BJ (cell line): Measurements from ENCODE around the gene MVD. TPM values are rescaled to one million over a fixed set of nuclear protein-coding genes. Genes with fewer than 3 reads are reported as not detected.

Experiments
- CTCF ChIA-PET: fragments of 350-600 bp; formaldehyde crosslinking; extraction: SDS; loops from one replicate; lab custom pipeline; 2021; ENCODE audit warnings: antibody characterized with exemption, inconsistent platforms; lab: Yijun Ruan, JAX
- POLR2A ChIA-PET: fragments of 300-600 bp; sonication (Branson Sonifier 250); formaldehyde crosslinking; extraction: SDS; loops from one replicate; lab custom pipeline; 2021; ENCODE audit warnings: antibody characterized with exemption; lab: Charles Lee
- DNase-seq: peaks from one replicate; pipeline ENCODE4 v3.0.0-alpha.2; 2011; ENCODE audit warnings: low read depth
- H3K27me3 ChIP-seq: 2 replicates; pipeline ENCODE4 v1.6.0; 2011; ENCODE audit warnings: low read length; ENCODE audit not compliant: control insufficient read depth, insufficient read depth
- H3K36me3 ChIP-seq: 2 replicates; pipeline ENCODE4 v1.5.1; 2011; ENCODE audit warnings: low read length; ENCODE audit not compliant: control insufficient read depth, insufficient read depth
- H3K4me3 ChIP-seq: 2 replicates; pipeline ENCODE4 v1.5.1; 2011; ENCODE audit warnings: low read depth, mild to moderate bottlenecking, control low read depth, low read length
- CTCF ChIP-seq: IDR thresholded peaks from 2 replicates; pipeline ENCODE4 v1.5.1; 2011; ENCODE audit warnings: low read depth, mild to moderate bottlenecking, control low read depth, inconsistent platforms, low read length, moderate library complexity; ENCODE audit not compliant: insufficient read depth
- polyA plus RNA-seq: library from polyadenylated mRNA; depleted of rRNA; stranded (reverse); fragments of >200 nt; gene quantifications from 2 replicates; pipeline ENCODE4 v1.2.3, GENCODE V29; 2011

Gene MVD
- polyA plus RNA-seq, 1 experiment: 17.4 TPM

GRCh38 chr16:88665570-88665969 is 2.7 kb upstream of the MVD start:
- no peak for DNase-seq
- ChIA-PET CTCF (no interaction called here), POLR2A (no interaction called here)
- no peak overlapping the region for H3K4me3 ChIP-seq
- H3K36me3 ChIP-seq: no peaks in the 10 kb centered on the region
- no peaks in the 10 kb centered on the region for H3K27me3 ChIP-seq
- TF ChIP-seq CTCF: no peak

DNA sequence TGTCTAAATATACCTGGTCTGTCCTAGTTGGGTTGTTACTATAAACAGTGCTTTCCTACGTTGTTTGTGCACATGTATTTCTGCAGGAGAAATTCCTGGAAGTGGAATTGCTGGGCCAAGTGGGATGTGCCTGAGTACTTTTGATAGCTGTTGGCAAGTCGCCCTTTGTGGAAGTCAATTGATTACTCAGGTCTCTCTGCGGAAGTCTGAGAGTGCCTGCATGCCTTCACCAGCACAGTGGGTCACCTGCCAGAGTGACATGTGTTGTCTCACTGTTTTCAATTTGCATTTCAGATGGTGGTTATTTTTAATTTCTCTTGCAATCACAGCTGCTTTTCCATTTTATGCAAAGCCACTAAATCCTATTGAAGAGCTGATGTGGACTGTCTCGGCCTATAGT is 2.3 kb upstream of the MVD start:
- CTCF ChIA-PET: no interaction called here

DNA sequence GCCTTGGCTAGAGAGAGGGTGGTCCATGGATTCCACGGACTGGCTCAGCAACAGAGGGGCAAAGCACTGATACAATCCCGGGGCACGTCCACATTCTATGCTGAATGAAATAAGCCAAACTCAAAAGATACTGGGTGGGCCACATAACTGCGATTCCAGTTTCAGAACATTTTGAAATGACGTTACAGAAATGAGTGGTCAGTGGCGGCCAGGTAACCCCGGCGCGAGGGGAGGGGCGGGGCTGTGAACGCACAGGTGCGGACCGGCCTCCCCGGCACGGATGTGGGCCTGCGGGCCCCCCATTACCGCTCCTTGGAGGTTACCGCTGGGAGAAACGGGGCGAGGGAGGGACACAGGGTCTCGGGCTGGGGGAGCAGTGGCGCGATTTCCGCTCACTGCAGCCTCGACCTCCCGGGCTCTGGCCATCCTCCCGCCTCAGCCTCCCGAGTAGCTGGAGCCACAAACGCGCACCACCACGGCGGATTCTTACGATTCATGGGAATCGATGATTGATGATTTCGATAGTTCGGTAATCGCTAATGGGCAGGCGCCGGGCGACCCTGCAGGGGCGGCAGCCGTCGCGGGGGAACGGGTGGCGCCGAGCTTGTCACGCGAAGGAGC is 559 bp downstream of the MVD start:
- Histone ChIP-seq H3K36me3 (no peaks in the 10 kb centered on the region), H3K27me3 (no peaks in the 10 kb centered on the region), H3K4me3 (peak overlapping the region; percentile 85)
- no peak for DNase-seq
- ChIA-PET CTCF (interaction anchor here (0.6 kb wide), 1 partner anchor 833 kb away, joined by 3 read pairs; no protein-coding TSS in a partner anchor), POLR2A (interaction anchor here (0.5 kb wide), 2 partner anchors 122 to 134 kb away, joined by 3 to 6 read pairs; no protein-coding TSS in a partner anchor)
- TF ChIP-seq CTCF: no peak

More for the DNA sequence above, 2.3 kb upstream of the MVD start:
- Histone ChIP-seq H3K4me3 (no peak overlapping the region), H3K27me3 (no peaks in the 10 kb centered on the region), H3K36me3 (no peaks in the 10 kb centered on the region)
- DNase-seq: no peak
- POLR2A ChIA-PET: no interaction called here
- TF ChIP-seq CTCF: no peak

DNA sequence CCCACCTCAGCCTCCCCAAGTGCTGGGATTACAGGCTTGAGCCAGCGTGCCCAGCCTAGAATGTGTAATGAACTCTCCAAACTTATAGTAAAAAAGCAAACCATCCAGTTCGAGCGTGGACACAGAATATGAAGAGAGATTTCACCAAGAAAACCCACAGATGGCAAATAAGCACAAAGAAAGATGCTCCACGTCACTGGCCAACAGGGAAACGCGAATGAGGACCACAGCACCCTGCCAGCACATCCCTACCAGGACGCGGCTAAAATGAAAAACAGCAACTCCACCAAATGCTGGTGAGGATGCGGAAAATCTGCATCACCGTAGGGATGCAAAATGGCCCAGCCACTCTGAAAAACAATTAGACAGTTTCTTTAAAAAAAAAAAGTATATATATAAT is 1.4 kb downstream of the MVD start:
- no peak overlapping the region for H3K4me3 ChIP-seq
- POLR2A ChIA-PET: no interaction called here
- CTCF ChIA-PET: interaction anchor here (1.0 kb wide), 1 partner anchor 10 kb away, joined by 6 read pairs; no protein-coding TSS in a partner anchor
- no peaks in the 10 kb centered on the region; the same call in 1 of the 2 replicates for H3K36me3 ChIP-seq
- no peak for TF ChIP-seq CTCF
- no peak for DNase-seq
- H3K27me3 ChIP-seq: no peaks in the 10 kb centered on the region

DNA sequence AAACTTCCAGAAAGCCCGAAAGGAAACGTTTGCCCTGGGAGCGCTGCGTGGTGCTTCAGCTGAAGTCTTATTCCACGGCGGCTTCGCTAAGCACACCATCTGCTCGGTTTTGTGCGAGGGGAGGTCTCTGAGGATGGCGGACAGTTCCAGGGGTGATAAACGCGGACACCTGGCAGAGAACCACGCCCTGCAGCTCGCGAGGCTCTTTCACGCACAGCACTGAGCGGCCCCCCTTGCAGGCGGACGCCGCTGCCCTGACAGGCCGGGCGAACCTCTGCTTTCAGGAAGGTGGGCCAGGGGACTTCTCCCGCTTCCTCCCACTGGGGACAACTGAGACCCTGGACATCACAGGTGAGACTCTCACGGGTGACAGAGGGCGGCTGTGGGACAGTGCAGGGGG is 3.7 kb downstream of the MVD start:
- no peaks in the 10 kb centered on the region for H3K27me3 ChIP-seq
- H3K4me3 ChIP-seq: no peak overlapping the region
- TF ChIP-seq CTCF: no peak
- ChIA-PET POLR2A (no interaction called here), CTCF (no interaction called here)
- no peak for DNase-seq
- peaks cover 6% of the 10 kb centered on the region for H3K36me3 ChIP-seq
